Transverse colon (tissue), 4 donors: ENCODE data around the gene SLC6A4. TPM values are rescaled to one million over a fixed set of nuclear protein-coding genes. Genes with fewer than 3 reads are reported as not detected.
"Not testable (repeated sequence)": the region's sequence is repeated elsewhere in the genome, so short reads cannot be mapped to it uniquely, and the experiment has no call there.

Experiments used
- DNase-seq: peaks from one replicate; pipeline ENCODE4 v3.0.0-alpha.2; 2019
- H3K27ac ChIP-seq, 4 donors: fragments of 200-600 bp; sonication (generic); 2 replicates each; pipeline ENCODE4 v1.5.1; 2016 to 2018; ENCODE audit warnings: inconsistent platforms in 4 of 4
- H3K27me3 ChIP-seq: fragments of 200-600 bp; sonication (generic); 2 replicates; pipeline ENCODE4 v1.5.1; 2017; ENCODE audit warnings: inconsistent platforms
- H3K36me3 ChIP-seq, 4 donors: fragments of 200-600 bp; sonication (generic); 2 replicates each; pipeline ENCODE4 v1.5.1; 2017 to 2019; ENCODE audit warnings: inconsistent platforms in 4 of 4
- H3K4me1 ChIP-seq, 4 donors: fragments of 200-600 bp; sonication (generic); 2 replicates each; pipeline ENCODE4 v1.5.1; 2017 to 2020; ENCODE audit warnings: inconsistent platforms in 4 of 4
- H3K4me3 ChIP-seq, 4 donors: fragments of 200-600 bp; sonication (generic); 1 replicate in 1 of 4; 2 replicates in 3 of 4; pipeline versions ENCODE4 v1.5.1 to v1.6.1; 2017 to 2019; ENCODE audit warnings: inconsistent platforms in 4 of 4
- H3K9me3 ChIP-seq, 2 donors: fragments of 200-600 bp; sonication (generic); 2 replicates each; pipeline ENCODE4 v1.5.1; 2017 to 2019; ENCODE audit warnings: inconsistent platforms in 2 of 2
- EP300 ChIP-seq: sonication (generic); formaldehyde crosslinking; IDR thresholded peaks from one replicate; pipeline ENCODE4 v1.6.1; 2017; ENCODE audit warnings: antibody characterized with exemption, low read depth
- POLR2A ChIP-seq: fragments of 450-650 bp; IDR thresholded peaks from one replicate; pipeline ENCODE4 v1.6.1; 2016; ENCODE audit warnings: antibody characterized with exemption, mild to moderate bottlenecking, moderate library complexity
- POLR2AphosphoS5 ChIP-seq, 3 donors: sonication (generic); formaldehyde crosslinking; IDR thresholded peaks; one replicate each; pipeline ENCODE4 v1.6.1; 2016; ENCODE audit warnings: antibody characterized with exemption in 3 of 3
- WGBS, 2 donors: methylation state at CpG; one replicate each; pipeline ENCODE4 v1.1.5; 2018; ENCODE audit warnings: low coverage in 1 of 2; 5-methylcytosine and 5-hydroxymethylcytosine counted together
- in situ Hi-C, 4 donors: fragments of 200-750 bp; cut with MboI; loops; one replicate each; pipeline versions ENCODE4 v1.15.0 to v1.15.1; 2017; ENCODE audit warnings: low sequenced_read_pairs in 3 of 4, low pct_ligation_motif_present in 1 of 4, low pct_unique_long_range_greater_than_20kb in 1 of 4
- intact Hi-C: fragments of 100-400 bp; cut with DNase I; formaldehyde crosslinking; loops from one replicate; pipeline ENCODE4 v1.15.1; 2023; ENCODE audit warnings: low total_unique reads
- total RNA-seq, 4 donors: library from RNA; depleted of rRNA; stranded (reverse); fragments of >200 nt; gene quantifications; one replicate each; pipeline ENCODE4 v1.1.0, GENCODE V29; 2016
- TF ChIP-seq, protein P1 (sequence below), 5 experiments: fragments of 200-600 bp in 3 of 5; fragments of 450-650 bp in 2 of 5; sonication (generic) in 3 of 5; IDR thresholded peaks; 1 replicate in 2 of 5; 2 replicates in 3 of 5; pipeline ENCODE4 v1.5.1; 2016 to 2017; ENCODE audit warnings: antibody characterized with exemption in 5 of 5, inconsistent platforms in 3 of 5, mild to moderate bottlenecking in 2 of 5, moderate library complexity in 1 of 5

The SLC6A4 gene
- total RNA-seq, 4 donors from 2014 or later: 0.16 to 4.8 TPM; not detected in 2

DNA sequence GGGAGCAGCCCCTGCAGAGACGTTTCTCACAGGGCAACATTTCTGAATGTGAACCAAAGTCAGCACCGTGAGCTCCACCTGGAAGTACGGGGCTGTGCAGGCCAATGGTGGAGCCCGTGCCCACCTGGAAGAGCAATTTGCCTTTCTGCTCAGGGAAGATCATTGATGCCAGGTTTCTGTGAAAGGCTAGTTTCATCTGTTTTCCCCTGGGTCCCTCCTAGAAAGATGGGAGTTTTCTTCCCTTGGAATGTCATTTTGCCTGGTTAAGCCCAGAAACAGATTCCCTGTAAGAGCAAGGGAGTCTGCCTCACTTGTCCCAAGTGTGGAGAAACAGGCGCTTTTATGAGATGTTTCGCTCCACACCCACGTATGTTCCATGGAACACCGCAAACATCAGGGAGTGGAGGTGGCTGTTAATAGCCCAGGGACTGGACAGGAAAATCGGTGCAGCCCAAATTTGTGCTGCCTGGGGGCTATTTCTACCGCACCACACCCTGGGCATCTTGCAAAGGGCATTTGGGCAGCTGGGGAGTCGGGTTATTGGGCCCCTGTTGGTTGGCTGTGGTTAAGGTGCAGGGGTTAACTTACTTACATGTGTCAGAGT, 2.6 kb downstream of the SLC6A4 start:
- intact Hi-C loops: no loop called here
- Histone ChIP-seq H3K9me3 (no peaks in the 10 kb centered on the region), H3K27ac (no peak overlapping the region), H3K27me3 (peaks cover 64% of the 10 kb centered on the region), H3K4me3 (no peak overlapping the region), H3K36me3 (no peaks in the 10 kb centered on the region), H3K4me1 (peaks cover 8 to 24% (median 18%) of the 10 kb centered on the region in 4 donors)
- TF ChIP-seq POLR2A: no peak
- no peak for TF ChIP-seq POLR2AphosphoS5 (IDR thresholded peaks at IDR 0.05)
- TF ChIP-seq, protein P1, sequence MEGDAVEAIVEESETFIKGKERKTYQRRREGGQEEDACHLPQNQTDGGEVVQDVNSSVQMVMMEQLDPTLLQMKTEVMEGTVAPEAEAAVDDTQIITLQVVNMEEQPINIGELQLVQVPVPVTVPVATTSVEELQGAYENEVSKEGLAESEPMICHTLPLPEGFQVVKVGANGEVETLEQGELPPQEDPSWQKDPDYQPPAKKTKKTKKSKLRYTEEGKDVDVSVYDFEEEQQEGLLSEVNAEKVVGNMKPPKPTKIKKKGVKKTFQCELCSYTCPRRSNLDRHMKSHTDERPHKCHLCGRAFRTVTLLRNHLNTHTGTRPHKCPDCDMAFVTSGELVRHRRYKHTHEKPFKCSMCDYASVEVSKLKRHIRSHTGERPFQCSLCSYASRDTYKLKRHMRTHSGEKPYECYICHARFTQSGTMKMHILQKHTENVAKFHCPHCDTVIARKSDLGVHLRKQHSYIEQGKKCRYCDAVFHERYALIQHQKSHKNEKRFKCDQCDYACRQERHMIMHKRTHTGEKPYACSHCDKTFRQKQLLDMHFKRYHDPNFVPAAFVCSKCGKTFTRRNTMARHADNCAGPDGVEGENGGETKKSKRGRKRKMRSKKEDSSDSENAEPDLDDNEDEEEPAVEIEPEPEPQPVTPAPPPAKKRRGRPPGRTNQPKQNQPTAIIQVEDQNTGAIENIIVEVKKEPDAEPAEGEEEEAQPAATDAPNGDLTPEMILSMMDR (IDR thresholded peaks at IDR 0.05): no peak
- TF ChIP-seq EP300: no peak
- 54 to 83% methylated on average over 1 to 11 of the region's 11 CpGs for WGBS, 2 donors
- DNase-seq: no peak
- in situ Hi-C loops: no loop called here

DNA sequence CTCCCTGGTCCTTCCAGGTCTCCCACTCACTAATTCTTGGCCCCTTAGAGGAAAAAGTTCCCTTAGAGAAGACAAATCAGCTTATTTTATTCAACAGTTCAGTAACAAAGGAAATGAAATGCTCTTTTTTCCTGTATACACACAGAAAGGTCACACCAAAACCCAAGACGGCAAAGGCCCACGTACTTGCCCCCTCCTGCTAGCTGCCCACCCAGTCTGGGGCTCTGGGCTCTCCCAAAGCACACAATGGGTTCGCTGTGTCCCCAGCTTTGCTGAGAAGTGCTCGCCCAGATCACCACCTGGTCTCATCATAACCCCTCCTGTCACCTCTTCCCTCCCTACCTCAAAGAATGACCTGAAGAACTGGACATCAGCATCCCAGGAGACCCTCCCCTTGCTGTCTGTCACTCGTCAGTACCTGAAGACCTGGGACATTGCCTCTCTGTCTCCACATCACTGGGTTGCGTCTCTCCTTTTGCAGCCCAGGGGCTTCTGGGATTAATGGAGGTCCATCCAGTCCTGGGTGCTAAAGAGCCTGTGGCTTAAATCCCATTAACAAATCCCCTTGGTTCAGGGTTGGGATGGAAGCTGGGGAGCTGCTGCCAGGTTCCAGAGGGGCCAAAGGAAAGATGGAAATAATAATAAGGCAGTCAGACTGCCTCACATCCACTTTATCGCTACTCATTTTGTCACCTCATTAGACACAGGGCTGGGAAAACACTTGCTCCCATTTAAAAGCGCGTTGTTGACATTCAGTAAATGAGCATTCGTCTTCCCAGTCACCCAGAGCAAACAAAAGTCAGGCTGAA, 3.3 kb downstream of the SLC6A4 start:
- no peak overlapping the region for H3K27ac ChIP-seq
- peaks cover 8 to 21% (median 18%) of the 10 kb centered on the region in 4 donors for H3K4me1 ChIP-seq
- no peaks in the 10 kb centered on the region for H3K9me3 ChIP-seq
- 70 to 72% methylated on average over 2 to 10 of the region's 10 CpGs for whole genome bisulfite sequencing, 2 donors
- TF ChIP-seq EP300 (no peak), POLR2A (no peak), POLR2AphosphoS5 (IDR thresholded peaks at IDR 0.05) (no peak)
- TF ChIP-seq, protein P1 (IDR thresholded peaks at IDR 0.05): no peak
- H3K27me3 ChIP-seq: peaks cover 57% of the 10 kb centered on the region
- H3K36me3 ChIP-seq: no peaks in the 10 kb centered on the region
- no peak overlapping the region for H3K4me3 ChIP-seq
- DNase-seq: no peak
- intact Hi-C loops (no loop called here), in situ Hi-C loops (no loop called here)

DNA sequence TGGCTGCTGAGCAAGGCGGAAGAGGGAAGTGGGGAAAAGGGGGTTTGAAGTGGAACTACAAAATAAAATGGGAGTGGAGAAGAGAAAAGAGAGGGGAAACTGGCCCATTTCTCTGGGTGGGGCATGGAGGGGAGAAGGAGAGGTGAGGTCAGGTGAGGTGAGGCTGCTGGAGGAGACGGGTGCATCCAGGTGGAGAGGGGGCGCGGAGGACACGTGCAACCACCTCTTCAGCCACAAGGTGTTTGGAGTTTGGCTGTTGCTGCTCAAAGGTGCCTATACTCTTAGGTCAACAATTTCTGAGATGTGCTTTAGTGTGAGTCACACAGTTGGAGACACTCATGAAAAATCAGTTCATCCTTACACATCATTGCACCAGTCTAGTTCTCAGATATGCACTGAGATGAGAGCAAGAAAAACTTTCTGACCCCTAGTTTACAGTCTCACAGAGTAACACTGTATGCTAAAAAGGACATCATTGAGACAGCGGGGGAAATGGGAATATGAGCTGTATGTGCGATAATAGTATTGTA, 4.8 kb downstream of the SLC6A4 start:
- 86 to 89% methylated on average over 2 to 7 of the region's 7 CpGs for WGBS, 2 donors
- H3K4me3 ChIP-seq: no peak overlapping the region
- peaks cover 43% of the 10 kb centered on the region for H3K27me3 ChIP-seq
- in situ Hi-C loops (no loop called here), intact Hi-C loops (no loop called here)
- peaks cover 0 to 9% (median 7%) of the 10 kb centered on the region in 4 donors for H3K4me1 ChIP-seq
- no peak for TF ChIP-seq EP300
- no peak for TF ChIP-seq POLR2A
- TF ChIP-seq POLR2AphosphoS5 (IDR thresholded peaks at IDR 0.05): no peak
- TF ChIP-seq, protein P1 (IDR thresholded peaks at IDR 0.05): no peak
- H3K36me3 ChIP-seq: no peaks in the 10 kb centered on the region
- H3K27ac ChIP-seq: no peak overlapping the region
- H3K9me3 ChIP-seq: no peaks in the 10 kb centered on the region
- no peak for DNase-seq

DNA sequence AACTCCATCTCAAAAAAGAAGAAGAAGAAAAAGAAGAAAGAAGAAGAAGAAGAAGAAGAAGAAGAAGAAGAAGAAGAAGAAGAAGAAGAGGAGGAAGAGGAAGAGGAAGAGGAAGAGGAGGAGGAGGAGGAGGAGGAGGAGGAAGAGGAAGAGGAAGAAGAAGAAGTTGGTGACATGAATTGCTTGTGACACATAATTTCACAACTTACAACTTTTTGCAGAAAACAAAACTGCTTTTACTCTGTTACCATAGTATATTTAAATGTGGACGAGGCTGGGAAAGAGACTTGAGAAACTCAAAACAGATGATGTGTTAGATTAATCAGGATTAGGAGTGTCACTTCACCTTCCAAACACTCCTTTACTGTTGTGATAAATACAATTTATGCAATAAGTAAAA, 5.5 kb downstream of the SLC6A4 start:
- intact Hi-C loops, H3K4me1 ChIP-seq, H3K36me3 ChIP-seq, H3K4me3 ChIP-seq, H3K27ac ChIP-seq, in situ Hi-C loops, H3K9me3 ChIP-seq, DNase-seq: not testable (repeated sequence)
- peaks cover 36% of the 10 kb centered on the region for H3K27me3 ChIP-seq
- WGBS, 2 donors: 60 to 67% methylated on average over 1 of the region's 1 CpG
